HepG2 (cell line): ENCODE results near the gene RAC3. TPM values are rescaled to one million over a fixed set of nuclear protein-coding genes. Genes with fewer than 3 reads are reported as not detected.

Source experiments
- HES4 ChIP-seq: sonication (generic); formaldehyde crosslinking; IDR thresholded peaks from 2 replicates; pipeline ENCODE4 v1.9.0; 2021; ENCODE audit warnings: mild to moderate bottlenecking, missing genetic modification reagents, borderline replicate concordance
- HNRNPK ChIP-seq: fragments of 200-400 bp; formaldehyde crosslinking; IDR thresholded peaks from 2 replicates; pipeline ENCODE4 v1.6.1; 2018; ENCODE audit warnings: low read length, low read depth, moderate library complexity, mild to moderate bottlenecking; ENCODE audit not compliant: poor library complexity, severe bottlenecking
- MAFK ChIP-seq, 2 experiments: IDR thresholded peaks in 1 of 2; conservative IDR thresholded peaks in 1 of 2; 2 replicates each; pipeline ENCODE4 v1.6.1; 2011; ENCODE audit warnings: improper control_type of control experiment in 2 of 2, low read length in 2 of 2
- PHF8 ChIP-seq: sonication (generic); formaldehyde crosslinking; IDR thresholded peaks from 2 replicates; pipeline ENCODE4 v1.5.0; 2020; ENCODE audit warnings: missing genetic modification reagents
- YEATS2 ChIP-seq: sonication (generic); formaldehyde crosslinking; IDR thresholded peaks from 2 replicates; pipeline ENCODE4 v1.4.0; 2020; ENCODE audit warnings: missing genetic modification reagents, borderline replicate concordance
- ZFAT ChIP-seq: sonication (generic); formaldehyde crosslinking; conservative IDR thresholded peaks from 2 replicates; pipeline ENCODE4 v1.8.1; 2023; ENCODE audit warnings: missing genetic modification reagents, inconsistent platforms
- polyA plus RNA-seq, 8 experiments: library from polyadenylated mRNA; depleted of rRNA in 3 of 8; stranded (reverse) in 7 of 8; unstranded in 1 of 8; fragments of >200 nt; fragmentation: Illumina TruSeq in 4 of 8; extraction: Trizol in 4 of 8; gene quantifications; 2 replicates each; pipeline versions ENCODE4 v1.2.1 to v1.2.3, GENCODE V29; 2011 to 2016; ENCODE audit warnings: low read depth in 4 of 8, missing spikeins in 1 of 8, mixed read lengths in 1 of 8; ENCODE audit not compliant: insufficient read depth in 1 of 8
- total RNA-seq, 5 experiments: library from RNA; depleted of rRNA; stranded (reverse); fragments of >200 nt; fragmentation: Illumina TruSeq; extraction: Trizol; gene quantifications; 2 replicates each; pipeline ENCODE4 v1.2.3, GENCODE V29; 2016; ENCODE audit warnings: low read depth in 1 of 5
- TF ChIP-seq, protein P1 (sequence below): sonication (generic); formaldehyde crosslinking; IDR thresholded peaks from one replicate; pipeline ENCODE4 v1.5.1; 2020; ENCODE audit warnings: mild to moderate bottlenecking, missing genetic modification reagents; ENCODE audit errors: not compliant biosample characterization
- TF ChIP-seq, protein P2 (sequence below): sonication (generic); formaldehyde crosslinking; IDR thresholded peaks from 2 replicates; pipeline ENCODE4 v1.5.0; 2020; ENCODE audit warnings: missing genetic modification reagents, mild to moderate bottlenecking, borderline replicate concordance
- TF ChIP-seq, protein P3 (sequence below): sonication (generic); formaldehyde crosslinking; IDR thresholded peaks from 2 replicates; pipeline ENCODE4 v1.9.0; 2021; ENCODE audit warnings: missing genetic modification reagents, borderline replicate concordance
- TF ChIP-seq, protein P4 (sequence below): sonication (generic); formaldehyde crosslinking; IDR thresholded peaks from 2 replicates; pipeline ENCODE4 v1.5.0; 2020; ENCODE audit warnings: missing genetic modification reagents, mild to moderate bottlenecking, borderline replicate concordance
- TF ChIP-seq, protein P5 (sequence below): sonication (generic); formaldehyde crosslinking; IDR thresholded peaks from 2 replicates; pipeline ENCODE4 v1.4.0; 2020; ENCODE audit warnings: missing genetic modification reagents, borderline replicate concordance

RAC3 gene
- total and polyA plus RNA-seq, 2 of the 13 experiments (the other 11 are each of a cell fraction or from before 2014, with no cell fraction given), result 10.5 to 21.3 TPM

DNA sequence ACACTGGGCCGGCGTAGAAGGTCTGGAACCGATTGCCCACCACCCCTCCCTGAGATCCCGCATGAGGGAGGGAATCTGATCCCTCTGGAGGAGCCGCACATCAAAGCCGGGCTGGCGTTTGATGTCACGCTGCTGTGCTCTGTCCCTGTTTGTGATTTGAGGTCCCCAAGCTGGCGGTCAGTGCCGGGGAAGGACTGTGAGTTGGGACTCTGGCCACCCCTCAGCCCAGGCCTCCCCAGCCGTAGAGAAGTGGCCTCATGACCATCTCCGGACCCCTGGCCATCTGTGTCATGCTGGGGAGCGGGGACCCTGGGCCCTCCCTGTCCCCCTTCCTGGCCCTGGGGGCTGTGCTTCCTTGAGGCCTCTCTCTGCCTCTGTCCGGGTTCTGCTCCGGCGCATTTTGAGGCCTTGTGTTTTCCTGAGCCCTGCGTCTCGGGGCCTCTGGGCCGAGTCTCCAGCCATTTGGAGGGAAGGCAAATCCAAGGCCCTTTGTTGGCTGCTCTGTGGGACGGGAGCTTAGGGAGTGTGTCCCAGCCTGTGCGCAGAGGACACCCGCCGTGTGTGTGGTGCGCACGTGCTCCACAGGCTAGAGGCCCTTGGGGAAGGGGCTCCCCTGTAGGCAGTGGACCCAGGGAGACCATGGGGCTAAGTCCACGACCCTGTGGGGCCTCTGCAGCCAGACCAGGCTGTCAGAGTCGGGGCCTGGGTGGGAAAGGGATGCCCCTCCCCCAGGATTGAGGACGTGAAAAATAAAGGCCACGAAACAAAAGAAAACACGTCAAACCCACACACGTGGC lies 39.0 kb upstream of the RAC3 start (continued):
- TF ChIP-seq, protein P1, sequence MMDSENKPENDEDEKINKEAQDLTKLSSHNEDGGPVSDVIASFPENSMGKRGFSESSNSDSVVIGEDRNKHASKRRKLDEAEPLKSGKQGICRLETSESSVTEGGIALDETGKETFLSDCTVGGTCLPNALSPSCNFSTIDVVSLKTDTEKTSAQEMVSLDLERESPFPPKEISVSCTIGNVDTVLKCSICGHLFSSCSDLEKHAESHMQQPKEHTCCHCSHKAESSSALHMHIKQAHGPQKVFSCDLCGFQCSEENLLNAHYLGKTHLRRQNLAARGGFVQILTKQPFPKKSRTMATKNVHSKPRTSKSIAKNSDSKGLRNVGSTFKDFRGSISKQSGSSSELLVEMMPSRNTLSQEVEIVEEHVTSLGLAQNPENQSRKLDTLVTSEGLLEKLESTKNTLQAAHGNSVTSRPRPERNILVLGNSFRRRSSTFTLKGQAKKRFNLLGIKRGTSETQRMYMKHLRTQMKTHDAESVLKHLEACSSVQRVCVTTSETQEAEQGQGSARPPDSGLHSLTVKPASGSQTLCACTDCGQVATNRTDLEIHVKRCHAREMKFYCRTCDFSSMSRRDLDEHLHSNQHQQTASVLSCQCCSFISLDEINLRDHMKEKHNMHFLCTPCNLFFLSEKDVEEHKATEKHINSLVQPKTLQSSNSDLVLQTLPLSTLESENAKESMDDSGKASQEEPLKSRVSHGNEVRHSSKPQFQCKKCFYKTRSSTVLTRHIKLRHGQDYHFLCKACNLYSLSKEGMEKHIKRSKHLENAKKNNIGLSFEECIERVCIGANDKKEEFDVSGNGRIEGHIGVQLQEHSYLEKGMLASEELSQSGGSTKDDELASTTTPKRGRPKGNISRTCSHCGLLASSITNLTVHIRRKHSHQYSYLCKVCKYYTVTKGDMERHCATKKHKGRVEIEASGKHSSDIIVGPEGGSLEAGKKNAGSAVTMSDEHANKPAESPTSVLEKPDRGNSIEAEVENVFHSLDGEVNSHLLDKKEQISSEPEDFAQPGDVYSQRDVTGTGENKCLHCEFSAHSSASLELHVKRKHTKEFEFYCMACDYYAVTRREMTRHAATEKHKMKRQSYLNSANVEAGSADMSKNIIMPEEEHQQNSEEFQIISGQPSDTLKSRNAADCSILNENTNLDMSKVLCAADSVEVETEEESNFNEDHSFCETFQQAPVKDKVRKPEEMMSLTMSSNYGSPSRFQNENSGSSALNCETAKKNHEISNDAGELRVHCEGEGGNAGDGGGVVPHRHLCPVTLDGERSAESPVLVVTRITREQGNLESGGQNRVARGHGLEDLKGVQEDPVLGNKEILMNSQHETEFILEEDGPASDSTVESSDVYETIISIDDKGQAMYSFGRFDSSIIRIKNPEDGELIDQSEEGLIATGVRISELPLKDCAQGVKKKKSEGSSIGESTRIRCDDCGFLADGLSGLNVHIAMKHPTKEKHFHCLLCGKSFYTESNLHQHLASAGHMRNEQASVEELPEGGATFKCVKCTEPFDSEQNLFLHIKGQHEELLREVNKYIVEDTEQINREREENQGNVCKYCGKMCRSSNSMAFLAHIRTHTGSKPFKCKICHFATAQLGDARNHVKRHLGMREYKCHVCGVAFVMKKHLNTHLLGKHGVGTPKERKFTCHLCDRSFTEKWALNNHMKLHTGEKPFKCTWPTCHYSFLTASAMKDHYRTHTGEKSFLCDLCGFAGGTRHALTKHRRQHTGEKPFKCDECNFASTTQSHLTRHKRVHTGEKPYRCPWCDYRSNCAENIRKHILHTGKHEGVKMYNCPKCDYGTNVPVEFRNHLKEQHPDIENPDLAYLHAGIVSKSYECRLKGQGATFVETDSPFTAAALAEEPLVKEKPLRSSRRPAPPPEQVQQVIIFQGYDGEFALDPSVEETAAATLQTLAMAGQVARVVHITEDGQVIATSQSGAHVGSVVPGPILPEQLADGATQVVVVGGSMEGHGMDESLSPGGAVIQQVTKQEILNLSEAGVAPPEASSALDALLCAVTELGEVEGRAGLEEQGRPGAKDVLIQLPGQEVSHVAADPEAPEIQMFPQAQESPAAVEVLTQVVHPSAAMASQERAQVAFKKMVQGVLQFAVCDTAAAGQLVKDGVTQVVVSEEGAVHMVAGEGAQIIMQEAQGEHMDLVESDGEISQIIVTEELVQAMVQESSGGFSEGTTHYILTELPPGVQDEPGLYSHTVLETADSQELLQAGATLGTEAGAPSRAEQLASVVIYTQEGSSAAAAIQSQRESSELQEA (CRISPR knock-in tag), result peak; percentile 92
- TF ChIP-seq HES4 (CRISPR knock-in tag), result peak; percentile 97
- TF ChIP-seq, protein P2, sequence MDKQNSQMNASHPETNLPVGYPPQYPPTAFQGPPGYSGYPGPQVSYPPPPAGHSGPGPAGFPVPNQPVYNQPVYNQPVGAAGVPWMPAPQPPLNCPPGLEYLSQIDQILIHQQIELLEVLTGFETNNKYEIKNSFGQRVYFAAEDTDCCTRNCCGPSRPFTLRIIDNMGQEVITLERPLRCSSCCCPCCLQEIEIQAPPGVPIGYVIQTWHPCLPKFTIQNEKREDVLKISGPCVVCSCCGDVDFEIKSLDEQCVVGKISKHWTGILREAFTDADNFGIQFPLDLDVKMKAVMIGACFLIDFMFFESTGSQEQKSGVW (CRISPR knock-in tag), result no peak; the same call in 1 of the 2 replicates
- TF ChIP-seq ZFAT (CRISPR knock-in tag), result peak; percentile 68
- TF ChIP-seq YEATS2 (CRISPR knock-in tag), result peak; percentile 51; the same call in 1 of the 2 replicates
- no peak for TF ChIP-seq HNRNPK
- no peak for TF ChIP-seq MAFK (conservative IDR thresholded peaks at IDR 0.05 in 1 of 2, IDR thresholded peaks at IDR 0.05 in 1 of 2; ENCODE audit: low read length in 2 of 2)
- TF ChIP-seq, protein P3, sequence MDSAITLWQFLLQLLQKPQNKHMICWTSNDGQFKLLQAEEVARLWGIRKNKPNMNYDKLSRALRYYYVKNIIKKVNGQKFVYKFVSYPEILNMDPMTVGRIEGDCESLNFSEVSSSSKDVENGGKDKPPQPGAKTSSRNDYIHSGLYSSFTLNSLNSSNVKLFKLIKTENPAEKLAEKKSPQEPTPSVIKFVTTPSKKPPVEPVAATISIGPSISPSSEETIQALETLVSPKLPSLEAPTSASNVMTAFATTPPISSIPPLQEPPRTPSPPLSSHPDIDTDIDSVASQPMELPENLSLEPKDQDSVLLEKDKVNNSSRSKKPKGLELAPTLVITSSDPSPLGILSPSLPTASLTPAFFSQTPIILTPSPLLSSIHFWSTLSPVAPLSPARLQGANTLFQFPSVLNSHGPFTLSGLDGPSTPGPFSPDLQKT (CRISPR knock-in tag), result peak; percentile 19; the same call in 1 of the 2 replicates
- TF ChIP-seq, protein P4, sequence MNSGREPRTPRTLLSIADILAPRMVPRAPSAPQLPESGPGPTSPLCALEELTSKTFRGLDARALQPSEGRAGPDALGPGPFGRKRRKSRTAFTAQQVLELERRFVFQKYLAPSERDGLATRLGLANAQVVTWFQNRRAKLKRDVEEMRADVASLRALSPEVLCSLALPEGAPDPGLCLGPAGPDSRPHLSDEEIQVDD (CRISPR knock-in tag), result peak; percentile 97; the same call in 1 of the 2 replicates
- peak; percentile 48 for TF ChIP-seq PHF8 (CRISPR knock-in tag)
- TF ChIP-seq, protein P5, sequence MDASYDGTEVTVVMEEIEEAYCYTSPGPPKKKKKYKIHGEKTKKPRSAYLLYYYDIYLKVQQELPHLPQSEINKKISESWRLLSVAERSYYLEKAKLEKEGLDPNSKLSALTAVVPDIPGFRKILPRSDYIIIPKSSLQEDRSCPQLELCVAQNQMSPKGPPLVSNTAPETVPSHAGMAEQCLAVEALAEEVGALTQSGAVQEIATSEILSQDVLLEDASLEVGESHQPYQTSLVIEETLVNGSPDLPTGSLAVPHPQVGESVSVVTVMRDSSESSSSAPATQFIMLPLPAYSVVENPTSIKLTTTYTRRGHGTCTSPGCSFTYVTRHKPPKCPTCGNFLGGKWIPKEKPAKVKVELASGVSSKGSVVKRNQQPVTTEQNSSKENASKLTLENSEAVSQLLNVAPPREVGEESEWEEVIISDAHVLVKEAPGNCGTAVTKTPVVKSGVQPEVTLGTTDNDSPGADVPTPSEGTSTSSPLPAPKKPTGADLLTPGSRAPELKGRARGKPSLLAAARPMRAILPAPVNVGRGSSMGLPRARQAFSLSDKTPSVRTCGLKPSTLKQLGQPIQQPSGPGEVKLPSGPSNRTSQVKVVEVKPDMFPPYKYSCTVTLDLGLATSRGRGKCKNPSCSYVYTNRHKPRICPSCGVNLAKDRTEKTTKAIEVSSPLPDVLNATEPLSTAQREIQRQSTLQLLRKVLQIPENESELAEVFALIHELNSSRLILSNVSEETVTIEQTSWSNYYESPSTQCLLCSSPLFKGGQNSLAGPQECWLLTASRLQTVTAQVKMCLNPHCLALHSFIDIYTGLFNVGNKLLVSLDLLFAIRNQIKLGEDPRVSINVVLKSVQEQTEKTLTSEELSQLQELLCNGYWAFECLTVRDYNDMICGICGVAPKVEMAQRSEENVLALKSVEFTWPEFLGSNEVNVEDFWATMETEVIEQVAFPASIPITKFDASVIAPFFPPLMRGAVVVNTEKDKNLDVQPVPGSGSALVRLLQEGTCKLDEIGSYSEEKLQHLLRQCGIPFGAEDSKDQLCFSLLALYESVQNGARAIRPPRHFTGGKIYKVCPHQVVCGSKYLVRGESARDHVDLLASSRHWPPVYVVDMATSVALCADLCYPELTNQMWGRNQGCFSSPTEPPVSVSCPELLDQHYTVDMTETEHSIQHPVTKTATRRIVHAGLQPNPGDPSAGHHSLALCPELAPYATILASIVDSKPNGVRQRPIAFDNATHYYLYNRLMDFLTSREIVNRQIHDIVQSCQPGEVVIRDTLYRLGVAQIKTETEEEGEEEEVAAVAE (CRISPR knock-in tag), result peak; percentile 30; the same call in 1 of the 2 replicates
